Natural killer cell (primary cell): Measurements from ENCODE around the gene BCAS1. TPM values are rescaled to one million over a fixed set of nuclear protein-coding genes. Genes with fewer than 3 reads are reported as not detected.

Experiments used
- ATAC-seq, 3 donors: fragments of 150-1000 bp in 2 of 3; fragments of 200-7000 bp in 1 of 3; cut with Tn5 transposase; 1 replicate in 1 of 3; 2 replicates in 2 of 3; pipeline ENCODE4 v1.10.0; 2021; ENCODE audit warnings: mild to moderate bottlenecking in 2 of 3, moderate library complexity in 2 of 3
- DNase-seq, 2 donors: peaks; one replicate each; pipeline versions ENCODE4 v3.0.0 to v3.0.0-alpha.2; 2013 to 2021; ENCODE audit warnings: mixed read lengths in 1 of 2
- H3K27ac ChIP-seq: one replicate; pipeline ENCODE4 v1.5.1; 2013; ENCODE audit warnings: mild to moderate bottlenecking, low read length
- H3K27me3 ChIP-seq: one replicate; pipeline ENCODE4 v1.6.1; 2013; ENCODE audit warnings: low read length; ENCODE audit not compliant: control insufficient read depth, insufficient read depth
- H3K36me3 ChIP-seq: one replicate; pipeline ENCODE4 v1.6.1; 2013; ENCODE audit warnings: low read length; ENCODE audit not compliant: control insufficient read depth, insufficient read depth
- H3K4me1 ChIP-seq: one replicate; pipeline ENCODE4 v1.6.1; 2013; ENCODE audit warnings: low read length; ENCODE audit not compliant: control insufficient read depth, insufficient read depth
- H3K4me3 ChIP-seq: one replicate; pipeline ENCODE4 v1.5.1; 2013; ENCODE audit warnings: low read length
- H3K9me3 ChIP-seq: one replicate; pipeline ENCODE4 v1.6.1; 2013; ENCODE audit warnings: low read length; ENCODE audit not compliant: control insufficient read depth, insufficient read depth
- H3K27ac Mint-ChIP-seq, 2 donors: one replicate each; pipeline ENCODE4 v1.8.0; 2022; ENCODE audit warnings: mild to moderate bottlenecking in 2 of 2, mixed read lengths in 2 of 2, moderate library complexity in 1 of 2
- H3K27me3 Mint-ChIP-seq, 2 donors: one replicate each; pipeline ENCODE4 v1.8.0; 2022; ENCODE audit warnings: low read depth in 2 of 2, mixed read lengths in 2 of 2
- H3K36me3 Mint-ChIP-seq: one replicate; pipeline ENCODE4 v1.8.0; 2022; ENCODE audit warnings: mixed read lengths
- H3K4me1 Mint-ChIP-seq, 2 donors: one replicate each; pipeline ENCODE4 v1.8.0; 2022; ENCODE audit warnings: mixed read lengths in 2 of 2
- H3K4me3 Mint-ChIP-seq: one replicate; pipeline ENCODE4 v1.8.0; 2022; ENCODE audit warnings: mild to moderate bottlenecking, moderate library complexity, mixed read lengths
- H3K9me3 Mint-ChIP-seq, 2 donors: one replicate each; pipeline ENCODE4 v1.8.0; 2022; ENCODE audit warnings: mixed read lengths in 2 of 2
- CTCF ChIP-seq: fragments of 200-600 bp; IDR thresholded peaks from one replicate; pipeline ENCODE4 v1.8.0; 2022; ENCODE audit warnings: antibody characterized with exemption
- WGBS: methylation state at CpG from one replicate; pipeline ENCODE4 v1.1.7; 2013; ENCODE audit warnings: missing lambda C conversion rate; ENCODE audit not compliant: insufficient coverage; 5-methylcytosine and 5-hydroxymethylcytosine counted together
- intact Hi-C: fragments of 100-400 bp; cut with micrococcal nuclease; formaldehyde crosslinking; loops from one replicate; pipeline ENCODE4 v1.14.2; 2022
- total RNA-seq, 4 donors: library from RNA; stranded (reverse); fragments of 120-200 nt in 1 of 4; gene quantifications; one replicate each; pipeline versions ENCODE4 v1.2.3 to v1.2.4, GENCODE V29; 2013 to 2022

The BCAS1 gene
- total RNA-seq, 3 donors from 2014 or later (not counting 1 experiment from before 2014, with no cell fraction given) = 0.31 to 1.2 (median 0.68) TPM

- H3K36me3 ChIP-seq = no peaks in the 10 kb centered on the region
- Mint-ChIP-seq H3K27me3 (no peaks in the 10 kb centered on the region), H3K36me3 (no peaks in the 10 kb centered on the region), H3K27ac (no peak overlapping the region), H3K9me3 (peaks cover 0 to 3% of the 10 kb centered on the region in 2 donors), H3K4me1 (peaks cover 8 to 9% of the 10 kb centered on the region in 2 donors), H3K4me3 (no peak overlapping the region)
- H3K27ac ChIP-seq = no peak overlapping the region
- ATAC-seq = no peak
- intact Hi-C loops = no loop called here
- H3K9me3 ChIP-seq = no peaks in the 10 kb centered on the region
- peaks cover 2% of the 10 kb centered on the region for H3K4me1 ChIP-seq
- TF ChIP-seq CTCF = no peak
- H3K4me3 ChIP-seq = no peak overlapping the region
- H3K27me3 ChIP-seq = no peaks in the 10 kb centered on the region
- DNase-seq = no peak
- WGBS = 94% methylated on average over 3 of the region's 3 CpGs
Measured at GRCh38 chr20:54085910-54086309, 15.5 kb upstream of the BCAS1 start.

- no peaks in the 10 kb centered on the region for H3K9me3 ChIP-seq
- no peak overlapping the region for H3K27ac Mint-ChIP-seq
- DNase-seq = no peak
- no peak overlapping the region for H3K4me3 Mint-ChIP-seq
- no peaks in the 10 kb centered on the region for H3K27me3 ChIP-seq
- no peak for TF ChIP-seq CTCF
- ATAC-seq = no peak
- H3K36me3 ChIP-seq = no peaks in the 10 kb centered on the region
- H3K9me3 Mint-ChIP-seq = peaks cover 0 to 3% of the 10 kb centered on the region in 2 donors
- H3K4me1 Mint-ChIP-seq = peaks cover 9 to 10% of the 10 kb centered on the region in 2 donors
- intact Hi-C loops = no loop called here
- WGBS = 100% methylated on average over 1 of the region's 1 CpG
- no peaks in the 10 kb centered on the region for H3K27me3 Mint-ChIP-seq
- no peaks in the 10 kb centered on the region for H3K36me3 Mint-ChIP-seq
- H3K4me1 ChIP-seq = peaks cover 2% of the 10 kb centered on the region
- H3K4me3 ChIP-seq = no peak overlapping the region
- no peak overlapping the region for H3K27ac ChIP-seq
Measured at GRCh38 chr20:54085425-54085824, 15.0 kb upstream of the BCAS1 start.

- H3K36me3 Mint-ChIP-seq = no peaks in the 10 kb centered on the region
- H3K9me3 ChIP-seq = no peaks in the 10 kb centered on the region
- DNase-seq = no peak
- intact Hi-C loops = no loop called here
- no peak overlapping the region for H3K4me3 Mint-ChIP-seq
- no peak for TF ChIP-seq CTCF
- no peaks in the 10 kb centered on the region for H3K27me3 ChIP-seq
- H3K4me1 Mint-ChIP-seq = peaks cover 7 to 8% of the 10 kb centered on the region in 2 donors
- H3K4me3 ChIP-seq = no peak overlapping the region
- no peaks in the 10 kb centered on the region for H3K27me3 Mint-ChIP-seq
- ATAC-seq = no peak
- 79% methylated on average over 5 of the region's 5 CpGs for WGBS
- no peak overlapping the region for H3K27ac ChIP-seq
- no peaks in the 10 kb centered on the region for H3K36me3 ChIP-seq
- H3K9me3 Mint-ChIP-seq = peaks cover 0 to 3% of the 10 kb centered on the region in 2 donors
- no peak overlapping the region for H3K27ac Mint-ChIP-seq
- H3K4me1 ChIP-seq = peaks cover 2% of the 10 kb centered on the region
Measured at GRCh38 chr20:54084727-54085388, 14.5 kb upstream of the BCAS1 start.

GRCh38 chr20:54084193-54084592, 13.8 kb upstream of the BCAS1 start:
- no peak overlapping the region for H3K4me3 ChIP-seq
- no peaks in the 10 kb centered on the region for H3K36me3 Mint-ChIP-seq
- no peaks in the 10 kb centered on the region for H3K27me3 ChIP-seq
- no peaks in the 10 kb centered on the region for H3K9me3 ChIP-seq
- DNase-seq = no peak
- no peak overlapping the region for H3K27ac Mint-ChIP-seq
- H3K27me3 Mint-ChIP-seq = no peaks in the 10 kb centered on the region
- H3K4me3 Mint-ChIP-seq = no peak overlapping the region
- peaks cover 7 to 9% of the 10 kb centered on the region in 2 donors for H3K4me1 Mint-ChIP-seq
- no peak for TF ChIP-seq CTCF
- H3K4me1 ChIP-seq = peaks cover 8% of the 10 kb centered on the region
- no peak for ATAC-seq
- intact Hi-C loops = no loop called here
- no peak overlapping the region for H3K27ac ChIP-seq
- H3K36me3 ChIP-seq = no peaks in the 10 kb centered on the region
- peaks cover 0 to 3% of the 10 kb centered on the region in 2 donors for H3K9me3 Mint-ChIP-seq
